Measurements from ENCODE around the gene CACNB2.

DNA sequence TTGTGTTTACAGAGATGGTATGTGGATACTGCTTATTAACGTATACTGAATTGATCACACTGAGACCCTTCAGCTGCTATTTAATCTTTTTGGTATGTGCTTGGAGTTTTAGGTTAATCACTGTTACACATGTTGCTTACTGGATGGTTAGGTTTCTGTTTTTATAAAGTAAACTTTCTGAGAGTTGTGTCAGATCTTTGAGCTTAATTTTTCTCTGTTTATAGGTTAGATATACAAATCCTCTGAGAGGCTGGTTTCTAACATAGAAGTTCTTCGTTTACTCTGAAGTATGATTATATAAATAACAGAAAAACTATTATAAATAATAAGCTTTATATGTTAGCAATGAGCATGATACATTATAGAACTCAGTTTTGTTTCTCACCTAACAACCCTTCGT lies 388.1 kb downstream of the CACNB2 start:
- TF ChIP-seq CTCF (IDR thresholded peaks at IDR 0.05; ENCODE audit: poor library complexity): no peak
- no peak for TF ChIP-seq EZH2 (IDR thresholded peaks at IDR 0.05; ENCODE audit: borderline replicate concordance)

Data from hepatocyte (in vitro differentiated cells).